ENCODE measurements around the gene PFDN1. TPM values are rescaled to one million over a fixed set of nuclear protein-coding genes. Genes with fewer than 3 reads are reported as not detected.

Gene PFDN1
- total RNA-seq, 2 donors from 2014 or later, result 38.2 to 46.2 TPM

- no peak for DNase-seq (ENCODE audit: low spot score)
Observed at GRCh38 chr5:140337880-140338279, 35.0 kb upstream of the PFDN1 start.

GRCh38 chr5:140336388-140336787 is 33.5 kb upstream of the PFDN1 start:
- intact Hi-C loops (cut with DNase I), result no loop called here
- peak; percentile 79 for DNase-seq (ENCODE audit: low spot score)

More at GRCh38 chr5:140337880-140338279, 35.0 kb upstream of the PFDN1 start:
- intact Hi-C loops (cut with DNase I), result no loop called here

GRCh38 chr5:140331638-140332037 is 28.7 kb upstream of the PFDN1 start:
- DNase-seq (ENCODE audit: low spot score), result no peak
- intact Hi-C loops (cut with DNase I), result no loop called here

- DNase-seq (ENCODE audit: low spot score), result no peak
- intact Hi-C loops (cut with DNase I), result loop anchor here in 1 of 2 donors (2.0 kb wide), 1 partner anchor 17 kb away; no protein-coding TSS in a partner anchor
Observed at GRCh38 chr5:140329739-140330481, 27.0 kb upstream of the PFDN1 start.

GRCh38 chr5:140328036-140328764 is 25.3 kb upstream of the PFDN1 start:
- DNase-seq (ENCODE audit: low spot score), result no peak
- intact Hi-C loops (cut with DNase I), result loop anchor here in 1 of 2 donors (2.0 kb wide), 1 partner anchor 15 kb away; no protein-coding TSS in a partner anchor

GRCh38 chr5:140327589-140327988 is 24.7 kb upstream of the PFDN1 start:
- intact Hi-C loops (cut with DNase I), result no loop called here

GRCh38 chr5:140325486-140325885 is 22.6 kb upstream of the PFDN1 start:
- intact Hi-C loops (cut with DNase I), result no loop called here

More at GRCh38 chr5:140327589-140327988, 24.7 kb upstream of the PFDN1 start:
- DNase-seq (ENCODE audit: low spot score), result no peak

GRCh38 chr5:140324617-140325241 is 21.8 kb upstream of the PFDN1 start:
- intact Hi-C loops (cut with DNase I), result no loop called here

More at GRCh38 chr5:140325486-140325885, 22.6 kb upstream of the PFDN1 start:
- DNase-seq (ENCODE audit: low spot score), result no peak

GRCh38 chr5:140324041-140324600 is 21.2 kb upstream of the PFDN1 start:
- no peak for DNase-seq (ENCODE audit: low spot score)

More at GRCh38 chr5:140324617-140325241, 21.8 kb upstream of the PFDN1 start:
- no peak for DNase-seq (ENCODE audit: low spot score)

GRCh38 chr5:140322751-140323731 is 20.1 kb upstream of the PFDN1 start:
- DNase-seq (ENCODE audit: low spot score), result peak; percentile 76
- intact Hi-C loops (cut with DNase I), result no loop called here

More at GRCh38 chr5:140324041-140324600, 21.2 kb upstream of the PFDN1 start:
- intact Hi-C loops (cut with DNase I), result no loop called here

GRCh38 chr5:140321796-140322195 is 18.9 kb upstream of the PFDN1 start:
- no peak for DNase-seq (ENCODE audit: low spot score)
- intact Hi-C loops (cut with DNase I), result no loop called here

GRCh38 chr5:140319833-140320232 is 16.9 kb upstream of the PFDN1 start:
- intact Hi-C loops (cut with DNase I), result no loop called here
- DNase-seq (ENCODE audit: low spot score), result no peak

GRCh38 chr5:140318792-140319191 is 15.9 kb upstream of the PFDN1 start:
- intact Hi-C loops (cut with DNase I), result no loop called here
- no peak for DNase-seq (ENCODE audit: low spot score)

- intact Hi-C loops (cut with DNase I), result no loop called here
- no peak for DNase-seq (ENCODE audit: low spot score)
Observed at GRCh38 chr5:140317859-140318258, 15.0 kb upstream of the PFDN1 start.

- intact Hi-C loops (cut with DNase I), result loop anchor here in 1 of 2 donors (2.0 kb wide), 1 partner anchor 16 kb away; no protein-coding TSS in a partner anchor
Observed at GRCh38 chr5:140312791-140313189, 9.9 kb upstream of the PFDN1 start.

GRCh38 chr5:140312067-140312790 is 9.3 kb upstream of the PFDN1 start:
- no peak for DNase-seq (ENCODE audit: low spot score)
- intact Hi-C loops (cut with DNase I), result loop anchor here in 1 of 2 donors (2.0 kb wide), 1 partner anchor 17 kb away; no protein-coding TSS in a partner anchor

More at GRCh38 chr5:140312791-140313189, 9.9 kb upstream of the PFDN1 start:
- no peak for DNase-seq (ENCODE audit: low spot score)

- intact Hi-C loops (cut with DNase I), result no loop called here
- DNase-seq (ENCODE audit: low spot score), result no peak
Observed at GRCh38 chr5:140311011-140311467, 8.1 kb upstream of the PFDN1 start.
